ENCODE measurements around the gene RBP4.

RBP4 gene

GRCh38 chr10:93620925-93621324 is 19.9 kb upstream of the RBP4 start:
- TF ChIP-seq CTCF (IDR thresholded peaks at IDR 0.05), result no peak
- no peak for TF ChIP-seq ZFX (IDR thresholded peaks at IDR 0.05; ENCODE audit: borderline replicate concordance)
- no peak overlapping the region for H3K27ac ChIP-seq

- TF ChIP-seq ZFX (IDR thresholded peaks at IDR 0.05; ENCODE audit: borderline replicate concordance), result no peak
- TF ChIP-seq CTCF (IDR thresholded peaks at IDR 0.05), result no peak
- no peak overlapping the region for H3K27ac ChIP-seq
Measured at GRCh38 chr10:93615576-93616235, 14.7 kb upstream of the RBP4 start.

- no peak for TF ChIP-seq CTCF (IDR thresholded peaks at IDR 0.05)
- TF ChIP-seq ZFX (IDR thresholded peaks at IDR 0.05; ENCODE audit: borderline replicate concordance), result no peak
- no peak overlapping the region for H3K27ac ChIP-seq
Measured at GRCh38 chr10:93614101-93614825, 13.2 kb upstream of the RBP4 start.

GRCh38 chr10:93613126-93613525 is 12.1 kb upstream of the RBP4 start:
- H3K27ac ChIP-seq, result no peak overlapping the region
- TF ChIP-seq CTCF (IDR thresholded peaks at IDR 0.05) (no peak), ZFX (IDR thresholded peaks at IDR 0.05; ENCODE audit: borderline replicate concordance) (no peak)

- H3K27ac ChIP-seq, result no peak within 1 kb of the TSS
- TF ChIP-seq ZFX (IDR thresholded peaks at IDR 0.05; ENCODE audit: borderline replicate concordance), result no peak
Measured at GRCh38 chr10:93612311-93612710, 11.3 kb upstream of the RBP4 start, which contains the start of gene PDE6C. PDE6C (plus strand) TSS chr10:93612537; CDS start chr10:93612726, 189 bp downstream.

GRCh38 chr10:93608421-93608820 is 7.4 kb upstream of the RBP4 start:
- TF ChIP-seq ZFX (IDR thresholded peaks at IDR 0.05; ENCODE audit: borderline replicate concordance) (no peak), CTCF (IDR thresholded peaks at IDR 0.05) (no peak)

GRCh38 chr10:93604146-93604545 is 3.1 kb upstream of the RBP4 start:
- TF ChIP-seq ZFX (IDR thresholded peaks at IDR 0.05; ENCODE audit: borderline replicate concordance), result no peak
- TF ChIP-seq CTCF (IDR thresholded peaks at IDR 0.05), result no peak
- H3K27ac ChIP-seq, result no peak overlapping the region

More at GRCh38 chr10:93608421-93608820, 7.4 kb upstream of the RBP4 start:
- H3K27ac ChIP-seq, result no peak overlapping the region

All from 22Rv1 (cell line).